ENCODE data around the gene HOXC6.

GRCh38 chr12:54060975-54061778 lies 32.9 kb downstream of the HOXC6 start:
- TF ChIP-seq GATA2 (IDR thresholded peaks at IDR 0.05; ENCODE audit: low read depth, low read length) = no peak
- TF ChIP-seq GATA3 (IDR thresholded peaks at IDR 0.05; ENCODE audit: low read depth, low read length) = no peak
